ENCODE measurements around the gene RGS5.

RGS5 gene

DNA sequence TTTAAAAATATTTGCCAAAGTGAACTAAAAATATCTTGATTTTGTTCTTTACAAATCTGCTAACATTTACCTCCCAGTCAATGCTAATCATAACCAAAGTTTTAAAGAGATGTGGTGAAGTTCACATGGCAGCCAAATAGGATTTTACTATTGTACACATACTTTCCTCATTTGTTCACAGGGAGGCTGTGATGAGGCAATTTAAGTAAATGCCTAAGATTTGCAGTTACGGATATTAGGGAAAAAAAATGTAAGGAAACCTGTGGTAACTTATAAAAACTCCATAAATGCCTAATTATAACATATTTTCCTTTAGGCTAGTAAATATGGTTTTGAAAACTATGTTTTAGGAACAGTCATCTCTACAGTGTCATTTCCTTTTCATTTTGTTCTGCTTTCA lies 32.4 kb downstream of the RGS5 start:
- H3K4me2 ChIP-seq (ENCODE audit: low read depth, low read length), result no peak overlapping the region
- no peaks in the 10 kb centered on the region for H4K20me1 ChIP-seq (ENCODE audit: insufficient read depth, low read length)
- no peaks in the 10 kb centered on the region for H3K36me3 ChIP-seq (replicated peaks; ENCODE audit: insufficient read depth, low read length)
- DNase-seq, result no peak
- no peak overlapping the region for H3K4me3 ChIP-seq (ENCODE audit: low read length)
- no peak overlapping the region for H2AFZ ChIP-seq (ENCODE audit: low read length)
- H3K9me3 ChIP-seq (replicated peaks; ENCODE audit: insufficient read depth, low read length), result no peaks in the 10 kb centered on the region
- TF ChIP-seq EZH2phosphoT487 (IDR thresholded peaks at IDR 0.05; ENCODE audit: low read length) (no peak), EZH2 (optimal IDR thresholded peaks at IDR 0.05; ENCODE audit: low read depth, low read length) (no peak)
- TF ChIP-seq, protein P1, sequence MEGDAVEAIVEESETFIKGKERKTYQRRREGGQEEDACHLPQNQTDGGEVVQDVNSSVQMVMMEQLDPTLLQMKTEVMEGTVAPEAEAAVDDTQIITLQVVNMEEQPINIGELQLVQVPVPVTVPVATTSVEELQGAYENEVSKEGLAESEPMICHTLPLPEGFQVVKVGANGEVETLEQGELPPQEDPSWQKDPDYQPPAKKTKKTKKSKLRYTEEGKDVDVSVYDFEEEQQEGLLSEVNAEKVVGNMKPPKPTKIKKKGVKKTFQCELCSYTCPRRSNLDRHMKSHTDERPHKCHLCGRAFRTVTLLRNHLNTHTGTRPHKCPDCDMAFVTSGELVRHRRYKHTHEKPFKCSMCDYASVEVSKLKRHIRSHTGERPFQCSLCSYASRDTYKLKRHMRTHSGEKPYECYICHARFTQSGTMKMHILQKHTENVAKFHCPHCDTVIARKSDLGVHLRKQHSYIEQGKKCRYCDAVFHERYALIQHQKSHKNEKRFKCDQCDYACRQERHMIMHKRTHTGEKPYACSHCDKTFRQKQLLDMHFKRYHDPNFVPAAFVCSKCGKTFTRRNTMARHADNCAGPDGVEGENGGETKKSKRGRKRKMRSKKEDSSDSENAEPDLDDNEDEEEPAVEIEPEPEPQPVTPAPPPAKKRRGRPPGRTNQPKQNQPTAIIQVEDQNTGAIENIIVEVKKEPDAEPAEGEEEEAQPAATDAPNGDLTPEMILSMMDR (IDR thresholded peaks at IDR 0.05; ENCODE audit: low read length), result no peak
- no peak overlapping the region for H3K27ac ChIP-seq (ENCODE audit: low read length)
- no peaks in the 10 kb centered on the region for H3K79me2 ChIP-seq (ENCODE audit: low read length)
- H3K9me2 ChIP-seq (replicated peaks; ENCODE audit: insufficient read depth, low read length), result no peaks in the 10 kb centered on the region
- no peak overlapping the region for H3K9ac ChIP-seq (ENCODE audit: low read length)
- H3K4me1 ChIP-seq (ENCODE audit: low read length), result no peaks in the 10 kb centered on the region
- H3K27me3 ChIP-seq (replicated peaks; ENCODE audit: insufficient read depth, low read length), result no peaks in the 10 kb centered on the region
- no peaks in the 10 kb centered on the region for H3F3A ChIP-seq (ENCODE audit: insufficient read depth, low read length)

DNA sequence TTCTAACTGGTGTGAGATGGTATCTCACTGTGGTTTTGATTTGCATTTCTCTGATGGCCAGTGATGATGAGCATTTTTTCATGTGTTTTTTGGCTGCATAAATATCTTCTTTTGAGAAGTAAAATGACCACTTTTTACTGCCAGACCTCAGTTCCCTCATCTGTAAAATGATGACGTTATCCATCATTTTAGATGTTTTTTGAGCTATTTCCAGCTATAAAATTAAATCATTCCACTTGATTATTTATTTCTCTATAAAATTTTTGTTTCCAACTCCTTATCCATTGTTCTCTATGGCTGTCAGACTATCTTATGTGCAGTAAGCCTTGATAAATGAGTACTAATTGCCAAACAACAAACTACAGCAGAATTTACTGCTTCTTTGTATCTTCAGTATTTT lies 33.2 kb downstream of the RGS5 start:
- H3K9me3 ChIP-seq (replicated peaks; ENCODE audit: insufficient read depth, low read length), result no peaks in the 10 kb centered on the region
- H3K79me2 ChIP-seq (ENCODE audit: low read length), result no peaks in the 10 kb centered on the region
- no peaks in the 10 kb centered on the region for H3F3A ChIP-seq (ENCODE audit: insufficient read depth, low read length)
- no peak for DNase-seq
- H3K9ac ChIP-seq (ENCODE audit: low read length), result no peak overlapping the region
- no peak overlapping the region for H3K27ac ChIP-seq (ENCODE audit: low read length)
- no peaks in the 10 kb centered on the region for H3K36me3 ChIP-seq (replicated peaks; ENCODE audit: insufficient read depth, low read length)
- no peaks in the 10 kb centered on the region for H4K20me1 ChIP-seq (ENCODE audit: insufficient read depth, low read length)
- no peak overlapping the region for H2AFZ ChIP-seq (ENCODE audit: low read length)
- TF ChIP-seq EZH2 (optimal IDR thresholded peaks at IDR 0.05; ENCODE audit: low read depth, low read length) (no peak), EZH2phosphoT487 (IDR thresholded peaks at IDR 0.05; ENCODE audit: low read length) (no peak)
- TF ChIP-seq, protein P1 (IDR thresholded peaks at IDR 0.05; ENCODE audit: low read length), result no peak
- no peaks in the 10 kb centered on the region for H3K9me2 ChIP-seq (replicated peaks; ENCODE audit: insufficient read depth, low read length)
- no peaks in the 10 kb centered on the region for H3K4me1 ChIP-seq (ENCODE audit: low read length)
- H3K27me3 ChIP-seq (replicated peaks; ENCODE audit: insufficient read depth, low read length), result no peaks in the 10 kb centered on the region
- H3K4me3 ChIP-seq (ENCODE audit: low read length), result no peak overlapping the region
- no peak overlapping the region for H3K4me2 ChIP-seq (ENCODE audit: low read depth, low read length)

DNA sequence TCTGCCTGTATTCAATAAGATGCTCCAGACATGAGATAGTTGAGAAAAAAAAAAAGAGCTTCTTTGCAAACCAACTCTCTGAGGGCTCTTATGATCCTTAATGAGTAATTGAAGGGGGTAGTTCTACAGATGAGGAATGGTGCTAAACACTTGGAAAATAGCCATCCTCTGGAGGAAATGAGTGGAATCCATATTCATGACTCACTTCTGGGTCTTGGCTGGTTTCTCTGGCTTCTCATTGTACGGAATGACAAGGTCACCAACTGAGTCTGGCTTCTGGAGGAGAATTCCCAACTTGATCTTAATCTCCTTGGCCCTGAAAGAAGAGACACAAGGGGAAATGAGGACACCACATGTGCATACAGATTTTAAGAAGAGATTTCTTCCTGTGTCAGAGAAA lies 34.7 kb downstream of the RGS5 start:
- Histone ChIP-seq H3K4me1 (ENCODE audit: low read length) (no peaks in the 10 kb centered on the region), H3K27me3 (replicated peaks; ENCODE audit: insufficient read depth, low read length) (no peaks in the 10 kb centered on the region), H4K20me1 (ENCODE audit: insufficient read depth, low read length) (no peaks in the 10 kb centered on the region), H3F3A (ENCODE audit: insufficient read depth, low read length) (no peaks in the 10 kb centered on the region), H3K4me2 (ENCODE audit: low read depth, low read length) (no peak overlapping the region), H3K9me3 (replicated peaks; ENCODE audit: insufficient read depth, low read length) (no peaks in the 10 kb centered on the region), H3K79me2 (ENCODE audit: low read length) (no peaks in the 10 kb centered on the region), H3K9me2 (replicated peaks; ENCODE audit: insufficient read depth, low read length) (no peaks in the 10 kb centered on the region), H3K9ac (ENCODE audit: low read length) (no peak overlapping the region), H3K36me3 (replicated peaks; ENCODE audit: insufficient read depth, low read length) (no peaks in the 10 kb centered on the region), H3K27ac (ENCODE audit: low read length) (no peak overlapping the region), H3K4me3 (ENCODE audit: low read length) (no peak overlapping the region), H2AFZ (ENCODE audit: low read length) (no peak overlapping the region)
- TF ChIP-seq, protein P1 (IDR thresholded peaks at IDR 0.05; ENCODE audit: low read length), result no peak
- TF ChIP-seq EZH2phosphoT487 (IDR thresholded peaks at IDR 0.05; ENCODE audit: low read length) (no peak), EZH2 (optimal IDR thresholded peaks at IDR 0.05; ENCODE audit: low read depth, low read length) (no peak)
- DNase-seq, result no peak
